Astrocyte (in vitro differentiated cells and primary cell): ENCODE measurements around the gene FRY. TPM values are rescaled to one million over a fixed set of nuclear protein-coding genes. Genes with fewer than 3 reads are reported as not detected.

ENCODE experiments used
- DNase-seq: peaks from one replicate; pipeline ENCODE4 v3.0.0-alpha.2; 2010; ENCODE audit warnings: low read depth
- FAIRE-seq: peaks from 2 replicates; lab custom pipeline; 2011; peaks lifted over from hg19 to GRCh38; lab: Jason Lieb, UNC
- H2AFZ ChIP-seq: 2 replicates; pipeline ENCODE4 v1.6.0; 2012; ENCODE audit warnings: low read depth, low read length, inconsistent platforms
- H3K27ac ChIP-seq: 2 replicates; pipeline ENCODE4 v1.5.1; 2011; ENCODE audit warnings: low read depth, low read length, inconsistent platforms
- H3K27me3 ChIP-seq: 2 replicates; pipeline ENCODE4 v1.6.0; 2011; ENCODE audit warnings: low read length, inconsistent platforms; ENCODE audit not compliant: insufficient read depth
- H3K36me3 ChIP-seq: 2 replicates; pipeline ENCODE4 v1.5.1; 2011; ENCODE audit warnings: low read length, inconsistent platforms; ENCODE audit not compliant: insufficient read depth
- H3K4me1 ChIP-seq: 2 replicates; pipeline ENCODE4 v1.5.1; 2011; ENCODE audit warnings: low read length, inconsistent platforms; ENCODE audit not compliant: insufficient read depth
- H3K4me2 ChIP-seq: 2 replicates; pipeline ENCODE4 v1.6.0; 2012; ENCODE audit warnings: low read length, inconsistent platforms
- H3K4me3 ChIP-seq: 2 replicates; pipeline ENCODE4 v1.5.1; 2011; ENCODE audit warnings: low read depth, mild to moderate bottlenecking, low read length, inconsistent platforms; ENCODE audit not compliant: insufficient read depth
- H3K79me2 ChIP-seq: 2 replicates; pipeline ENCODE4 v1.6.0; 2012; ENCODE audit warnings: mild to moderate bottlenecking, low read length, inconsistent platforms; ENCODE audit not compliant: insufficient read depth
- H3K9ac ChIP-seq: 2 replicates; pipeline ENCODE4 v1.6.0; 2012; ENCODE audit warnings: mild to moderate bottlenecking, low read length, inconsistent platforms
- H3K9me3 ChIP-seq: 2 replicates; pipeline ENCODE4 v1.5.1; 2012; ENCODE audit warnings: low read depth, mild to moderate bottlenecking, low read length, inconsistent platforms; ENCODE audit not compliant: insufficient read depth
- H4K20me1 ChIP-seq: 2 replicates; pipeline ENCODE4 v1.6.0; 2012; ENCODE audit warnings: low read length, inconsistent platforms; ENCODE audit not compliant: insufficient read depth
- H3K27ac Mint-ChIP-seq: one replicate; pipeline ENCODE4 v1.8.0; 2021; ENCODE audit warnings: mild to moderate bottlenecking, mixed read lengths; ENCODE audit not compliant: unreplicated experiment
- H3K27me3 Mint-ChIP-seq: one replicate; pipeline ENCODE4 v1.8.0; 2021; ENCODE audit warnings: low read depth, mixed read lengths; ENCODE audit not compliant: unreplicated experiment
- H3K36me3 Mint-ChIP-seq: one replicate; pipeline ENCODE4 v1.8.0; 2021; ENCODE audit warnings: low read depth, mixed read lengths; ENCODE audit not compliant: unreplicated experiment
- H3K4me1 Mint-ChIP-seq: one replicate; pipeline ENCODE4 v1.8.0; 2021; ENCODE audit warnings: low read depth, mixed read lengths; ENCODE audit not compliant: unreplicated experiment
- H3K4me3 Mint-ChIP-seq: one replicate; pipeline ENCODE4 v1.8.0; 2021; ENCODE audit warnings: mild to moderate bottlenecking, moderate library complexity, mixed read lengths; ENCODE audit not compliant: unreplicated experiment
- H3K9me3 Mint-ChIP-seq: one replicate; pipeline ENCODE4 v1.8.0; 2021; ENCODE audit warnings: mild to moderate bottlenecking, mixed read lengths; ENCODE audit not compliant: unreplicated experiment
- CTCF ChIP-seq: IDR thresholded peaks from 2 replicates; pipeline ENCODE4 v1.5.1; 2011; ENCODE audit warnings: low read depth, mild to moderate bottlenecking, inconsistent platforms, low read length, moderate library complexity; ENCODE audit not compliant: insufficient read depth
- EZH2 ChIP-seq: IDR thresholded peaks from 2 replicates; pipeline ENCODE4 v1.6.1; 2012; ENCODE audit warnings: mild to moderate bottlenecking, low read length, inconsistent platforms; ENCODE audit not compliant: insufficient read depth
- total RNA-seq: library from RNA; stranded (reverse); gene quantifications from 2 replicates; pipeline ENCODE4 v1.2.1, GENCODE V29; 2021

The FRY gene
- total RNA-seq, 1 donor from 2014 or later, result 4.6 TPM

DNA sequence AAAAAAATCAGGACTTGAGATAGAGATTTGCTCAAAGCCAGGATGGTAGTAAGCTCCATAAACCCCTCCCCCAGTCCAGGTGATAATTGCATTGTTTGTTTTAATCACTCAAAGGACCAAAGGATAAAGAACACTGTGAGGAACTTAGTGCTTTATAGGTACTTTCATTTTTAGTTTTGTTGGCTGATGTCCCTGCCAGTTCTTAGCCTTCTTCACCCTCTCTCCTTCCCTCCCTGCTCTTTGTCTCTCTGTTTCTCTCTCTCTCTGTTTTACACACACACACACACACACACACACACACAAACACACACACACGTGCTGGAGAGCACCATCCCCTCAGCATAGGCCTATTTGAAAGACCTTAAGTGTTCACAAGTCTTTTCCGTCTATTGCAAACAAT is 5.2 kb downstream of the FRY start:
- H3K36me3 ChIP-seq, result no peaks in the 10 kb centered on the region
- peaks cover 3% of the 10 kb centered on the region for H3K4me1 ChIP-seq
- H3K4me3 ChIP-seq, result no peak overlapping the region
- no peaks in the 10 kb centered on the region for H4K20me1 ChIP-seq
- Mint-ChIP-seq H3K4me1 (peaks cover 14% of the 10 kb centered on the region), H3K4me3 (no peak overlapping the region), H3K27ac (no peak overlapping the region), H3K27me3 (no peaks in the 10 kb centered on the region), H3K9me3 (no peaks in the 10 kb centered on the region), H3K36me3 (no peaks in the 10 kb centered on the region)
- no peak overlapping the region for H2AFZ ChIP-seq
- H3K9me3 ChIP-seq, result no peaks in the 10 kb centered on the region
- no peak for FAIRE-seq
- no peak overlapping the region for H3K9ac ChIP-seq
- TF ChIP-seq EZH2 (no peak), CTCF (no peak)
- no peaks in the 10 kb centered on the region for H3K79me2 ChIP-seq
- H3K4me2 ChIP-seq, result no peak overlapping the region
- no peak overlapping the region for H3K27ac ChIP-seq
- no peak for DNase-seq
- H3K27me3 ChIP-seq, result no peaks in the 10 kb centered on the region

DNA sequence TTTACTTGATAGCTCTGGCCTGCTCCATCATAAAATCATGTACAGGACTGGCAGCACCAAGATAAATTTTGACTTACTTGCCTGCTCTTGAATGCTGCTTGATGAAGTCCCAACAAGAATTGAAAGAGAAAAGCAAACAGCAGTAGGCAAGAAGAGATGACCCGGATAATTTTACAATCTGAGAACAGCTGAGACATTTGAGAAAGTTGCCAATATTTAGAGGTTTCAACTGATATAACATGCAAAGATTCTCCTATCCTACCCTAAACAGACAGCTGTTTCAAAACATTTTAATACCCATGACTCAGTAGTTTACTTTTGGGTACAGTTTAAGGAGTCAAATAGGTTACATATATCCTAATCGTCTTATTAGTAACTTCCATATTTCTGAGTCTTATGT is 5.9 kb downstream of the FRY start:
- Mint-ChIP-seq H3K4me1 (peaks cover 11% of the 10 kb centered on the region), H3K9me3 (no peaks in the 10 kb centered on the region), H3K27ac (no peak overlapping the region), H3K27me3 (no peaks in the 10 kb centered on the region), H3K4me3 (no peak overlapping the region), H3K36me3 (no peaks in the 10 kb centered on the region)
- Histone ChIP-seq H3K27me3 (no peaks in the 10 kb centered on the region), H3K9ac (no peak overlapping the region), H3K4me2 (no peak overlapping the region), H3K4me3 (no peak overlapping the region), H3K9me3 (no peaks in the 10 kb centered on the region), H3K36me3 (no peaks in the 10 kb centered on the region), H3K4me1 (no peaks in the 10 kb centered on the region), H4K20me1 (no peaks in the 10 kb centered on the region), H2AFZ (no peak overlapping the region), H3K79me2 (no peaks in the 10 kb centered on the region), H3K27ac (no peak overlapping the region)
- no peak for TF ChIP-seq CTCF
- TF ChIP-seq EZH2, result no peak
- DNase-seq, result no peak
- FAIRE-seq, result no peak

GRCh38 chr13:32038343-32038742 is 6.8 kb downstream of the FRY start:
- no peaks in the 10 kb centered on the region for H3K27me3 ChIP-seq
- H3K9ac ChIP-seq, result no peak overlapping the region
- no peaks in the 10 kb centered on the region for H3K4me1 ChIP-seq
- no peaks in the 10 kb centered on the region for H3K79me2 ChIP-seq
- Mint-ChIP-seq H3K4me1 (peaks cover 11% of the 10 kb centered on the region), H3K9me3 (peaks cover 1% of the 10 kb centered on the region), H3K27ac (no peak overlapping the region), H3K27me3 (no peaks in the 10 kb centered on the region), H3K4me3 (no peak overlapping the region), H3K36me3 (no peaks in the 10 kb centered on the region)
- no peak overlapping the region for H3K4me2 ChIP-seq
- H3K4me3 ChIP-seq, result no peak overlapping the region
- TF ChIP-seq EZH2 (no peak), CTCF (no peak)
- H4K20me1 ChIP-seq, result no peaks in the 10 kb centered on the region
- H3K9me3 ChIP-seq, result no peaks in the 10 kb centered on the region
- no peaks in the 10 kb centered on the region for H3K36me3 ChIP-seq
- H3K27ac ChIP-seq, result no peak overlapping the region
- no peak overlapping the region for H2AFZ ChIP-seq
- DNase-seq (no peak), FAIRE-seq (no peak)
